Measurements from ENCODE around the gene MOCOS.

GRCh38 chr18:36255072-36255698, 67.9 kb downstream of the MOCOS start:
- TF ChIP-seq CTCF (conservative IDR thresholded peaks at IDR 0.05; ENCODE audit: low read length) (no peak), EZH2phosphoT487 (IDR thresholded peaks at IDR 0.05; ENCODE audit: borderline replicate concordance, low read depth, low read length) (no peak)
